Measurements from ENCODE around the gene CNKSR3. TPM values are rescaled to one million over a fixed set of nuclear protein-coding genes. Genes with fewer than 3 reads are reported as not detected.

CNKSR3 gene
- total RNA-seq, 4 donors from 2014 or later = 8.8 to 12.4 (median 11.2) TPM

DNA sequence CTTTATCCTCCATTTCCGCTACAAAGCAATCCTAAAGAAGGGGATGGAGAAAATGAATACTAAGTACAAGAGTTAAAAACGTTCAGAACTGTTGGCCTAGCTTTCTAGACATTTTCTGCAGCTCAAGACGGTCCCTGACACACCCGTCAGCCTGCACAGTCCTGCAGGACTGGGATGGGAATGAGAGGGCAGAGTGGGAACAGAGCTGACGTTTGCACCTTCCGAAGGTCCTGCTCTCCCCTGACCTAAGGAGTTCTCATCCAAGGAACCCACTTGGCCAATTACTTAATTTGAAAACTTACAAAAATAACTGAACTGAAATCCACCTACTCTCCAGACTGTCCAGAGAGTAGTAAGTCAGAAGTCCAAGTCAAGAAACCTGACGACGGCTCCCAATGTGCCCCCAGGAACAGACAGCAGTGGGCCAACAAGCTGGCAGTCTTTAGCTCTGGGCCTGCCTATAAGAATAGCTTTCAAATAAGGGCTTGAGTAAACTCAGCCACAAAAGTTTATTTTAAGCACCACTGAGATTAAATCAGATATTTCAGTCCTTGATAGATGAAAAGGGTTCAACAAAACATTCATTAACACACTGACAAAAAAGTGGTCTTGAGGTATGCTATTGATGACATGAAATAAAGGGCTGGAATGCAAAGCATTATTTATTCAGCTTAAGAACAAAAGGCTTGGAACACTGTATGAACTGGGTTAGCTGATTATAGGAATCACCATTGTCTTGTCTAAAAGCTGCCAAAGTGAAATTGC, 76.8 kb downstream of the CNKSR3 start:
- DNase-seq (ENCODE audit: low spot score in 2 of 2) = no peak
- H3K9me3 ChIP-seq = no peaks in the 10 kb centered on the region
- H3K4me1 ChIP-seq = no peaks in the 10 kb centered on the region
- TF ChIP-seq EP300 (IDR thresholded peaks at IDR 0.05) (no peak), POLR2AphosphoS5 (IDR thresholded peaks at IDR 0.05) (no peak), POLR2A (IDR thresholded peaks at IDR 0.05) (no peak)
- TF ChIP-seq, protein P1, sequence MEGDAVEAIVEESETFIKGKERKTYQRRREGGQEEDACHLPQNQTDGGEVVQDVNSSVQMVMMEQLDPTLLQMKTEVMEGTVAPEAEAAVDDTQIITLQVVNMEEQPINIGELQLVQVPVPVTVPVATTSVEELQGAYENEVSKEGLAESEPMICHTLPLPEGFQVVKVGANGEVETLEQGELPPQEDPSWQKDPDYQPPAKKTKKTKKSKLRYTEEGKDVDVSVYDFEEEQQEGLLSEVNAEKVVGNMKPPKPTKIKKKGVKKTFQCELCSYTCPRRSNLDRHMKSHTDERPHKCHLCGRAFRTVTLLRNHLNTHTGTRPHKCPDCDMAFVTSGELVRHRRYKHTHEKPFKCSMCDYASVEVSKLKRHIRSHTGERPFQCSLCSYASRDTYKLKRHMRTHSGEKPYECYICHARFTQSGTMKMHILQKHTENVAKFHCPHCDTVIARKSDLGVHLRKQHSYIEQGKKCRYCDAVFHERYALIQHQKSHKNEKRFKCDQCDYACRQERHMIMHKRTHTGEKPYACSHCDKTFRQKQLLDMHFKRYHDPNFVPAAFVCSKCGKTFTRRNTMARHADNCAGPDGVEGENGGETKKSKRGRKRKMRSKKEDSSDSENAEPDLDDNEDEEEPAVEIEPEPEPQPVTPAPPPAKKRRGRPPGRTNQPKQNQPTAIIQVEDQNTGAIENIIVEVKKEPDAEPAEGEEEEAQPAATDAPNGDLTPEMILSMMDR (IDR thresholded peaks at IDR 0.05) = no peak
- WGBS = 77% methylated on average over 8 of the region's 8 CpGs
- H3K36me3 ChIP-seq = peaks cover 13% of the 10 kb centered on the region
- no peaks in the 10 kb centered on the region for H3K27me3 ChIP-seq
- no peak overlapping the region for H3K4me3 ChIP-seq
- no peak overlapping the region for H3K27ac ChIP-seq

DNA sequence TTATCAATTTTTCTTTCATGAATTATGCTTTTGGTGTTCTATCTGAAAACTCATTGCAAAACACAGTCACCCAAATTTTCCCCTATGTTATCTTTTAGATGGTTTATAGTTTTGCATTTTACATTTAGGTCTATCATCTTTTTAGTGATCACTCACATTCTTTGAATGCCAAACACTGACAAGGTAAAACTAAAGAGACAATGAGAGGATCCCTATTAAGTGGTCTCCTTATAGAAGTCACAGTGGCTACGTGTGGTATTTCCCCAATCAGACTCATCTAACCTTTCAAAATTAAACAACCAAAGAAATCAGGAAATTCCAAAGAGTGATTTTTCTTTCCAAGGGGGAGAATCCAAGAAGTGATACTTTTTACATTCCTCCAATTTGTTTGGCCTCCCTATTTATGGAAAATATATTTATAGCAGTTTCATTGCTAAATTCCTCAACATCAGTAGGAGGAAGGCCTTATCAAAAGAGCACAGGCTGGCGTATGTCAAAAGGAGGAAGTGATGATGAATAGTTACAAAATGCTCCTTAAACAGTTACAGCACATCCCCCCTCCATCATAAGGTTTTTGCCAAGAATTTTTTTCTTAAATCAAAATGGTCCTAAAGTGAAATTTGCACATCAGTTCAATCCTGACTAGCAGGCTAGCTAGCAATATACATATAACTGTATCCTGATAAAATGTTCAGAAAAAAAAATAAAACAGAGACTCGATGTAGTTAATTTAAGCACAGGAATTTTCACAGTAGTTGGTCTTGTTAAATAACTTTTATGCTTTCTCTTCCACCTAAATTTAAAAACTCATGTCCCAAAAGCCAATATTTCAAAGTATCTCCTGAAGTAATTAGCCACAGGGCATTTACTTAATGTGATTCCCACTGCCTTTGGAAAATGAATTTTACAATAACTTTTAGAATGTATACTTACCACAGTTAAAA, 77.7 kb downstream of the CNKSR3 start:
- WGBS = 59% methylated on average over 3 of the region's 3 CpGs
- Histone ChIP-seq H3K4me3 (no peak overlapping the region), H3K27ac (no peak overlapping the region), H3K27me3 (no peaks in the 10 kb centered on the region), H3K4me1 (no peaks in the 10 kb centered on the region), H3K36me3 (peaks cover 18% of the 10 kb centered on the region), H3K9me3 (no peaks in the 10 kb centered on the region)
- TF ChIP-seq POLR2AphosphoS5 (IDR thresholded peaks at IDR 0.05) (no peak), POLR2A (IDR thresholded peaks at IDR 0.05) (no peak), EP300 (IDR thresholded peaks at IDR 0.05) (no peak)
- TF ChIP-seq, protein P1 (IDR thresholded peaks at IDR 0.05) = no peak
- no peak for DNase-seq (ENCODE audit: low spot score in 2 of 2)

DNA sequence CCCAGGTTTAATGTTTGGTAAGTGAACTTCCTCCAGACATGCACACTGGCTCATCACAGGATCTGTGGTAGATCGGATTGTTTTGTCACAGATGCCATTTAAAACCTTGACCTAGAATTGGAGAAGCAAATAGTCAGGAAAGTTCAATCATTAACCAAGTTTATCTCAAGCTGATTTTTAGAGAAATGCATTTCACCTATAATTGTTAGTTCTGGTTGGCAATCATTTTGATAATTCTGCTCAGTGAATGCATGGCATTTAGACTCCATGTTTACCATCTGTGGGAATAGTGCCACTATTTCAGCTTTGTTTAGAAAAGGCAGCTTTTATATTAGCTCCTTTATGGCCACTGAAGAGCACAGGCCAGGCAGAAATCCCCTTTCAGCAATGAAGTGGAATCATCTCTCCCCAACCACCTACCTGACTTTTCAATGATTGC, 80.0 kb downstream of the CNKSR3 start:
- H3K4me1 ChIP-seq = no peaks in the 10 kb centered on the region
- no peak for DNase-seq (ENCODE audit: low spot score in 2 of 2)
- H3K9me3 ChIP-seq = no peaks in the 10 kb centered on the region
- WGBS = 93% methylated on average over 1 of the region's 1 CpG
- no peaks in the 10 kb centered on the region for H3K27me3 ChIP-seq
- TF ChIP-seq POLR2A (IDR thresholded peaks at IDR 0.05) (no peak), EP300 (IDR thresholded peaks at IDR 0.05) (no peak), POLR2AphosphoS5 (IDR thresholded peaks at IDR 0.05) (no peak)
- TF ChIP-seq, protein P1 (IDR thresholded peaks at IDR 0.05) = no peak
- H3K36me3 ChIP-seq = peaks cover 14% of the 10 kb centered on the region
- H3K4me3 ChIP-seq = no peak overlapping the region
- H3K27ac ChIP-seq = no peak overlapping the region

DNA sequence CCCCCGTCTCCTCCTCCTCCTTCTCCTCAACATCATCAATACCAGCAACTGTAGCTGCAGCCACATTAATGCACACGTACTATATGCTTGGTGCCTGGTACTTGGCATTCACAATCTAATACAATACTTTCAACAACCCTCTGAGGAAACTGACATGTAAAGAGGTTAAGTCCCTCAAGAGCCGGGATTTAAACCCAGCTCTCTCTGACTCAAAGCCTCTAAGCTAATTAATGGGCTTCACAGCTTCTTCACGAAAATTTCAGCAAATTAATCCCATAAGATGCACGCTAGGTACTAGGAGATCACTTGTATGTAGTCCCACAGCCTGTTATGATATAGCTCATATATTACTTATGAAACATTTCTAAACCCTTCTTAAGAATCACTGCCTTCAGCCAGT, 80.8 kb downstream of the CNKSR3 start:
- Histone ChIP-seq H3K4me3 (no peak overlapping the region), H3K27me3 (no peaks in the 10 kb centered on the region), H3K27ac (no peak overlapping the region), H3K4me1 (no peaks in the 10 kb centered on the region), H3K36me3 (peaks cover 14% of the 10 kb centered on the region), H3K9me3 (no peaks in the 10 kb centered on the region)
- no peak for DNase-seq (ENCODE audit: low spot score in 2 of 2)
- 88% methylated on average over 5 of the region's 5 CpGs for WGBS
- TF ChIP-seq EP300 (IDR thresholded peaks at IDR 0.05) = no peak
- TF ChIP-seq POLR2AphosphoS5 (IDR thresholded peaks at IDR 0.05) = no peak
- TF ChIP-seq, protein P1 (IDR thresholded peaks at IDR 0.05) = no peak
- no peak for TF ChIP-seq POLR2A (IDR thresholded peaks at IDR 0.05)

DNA sequence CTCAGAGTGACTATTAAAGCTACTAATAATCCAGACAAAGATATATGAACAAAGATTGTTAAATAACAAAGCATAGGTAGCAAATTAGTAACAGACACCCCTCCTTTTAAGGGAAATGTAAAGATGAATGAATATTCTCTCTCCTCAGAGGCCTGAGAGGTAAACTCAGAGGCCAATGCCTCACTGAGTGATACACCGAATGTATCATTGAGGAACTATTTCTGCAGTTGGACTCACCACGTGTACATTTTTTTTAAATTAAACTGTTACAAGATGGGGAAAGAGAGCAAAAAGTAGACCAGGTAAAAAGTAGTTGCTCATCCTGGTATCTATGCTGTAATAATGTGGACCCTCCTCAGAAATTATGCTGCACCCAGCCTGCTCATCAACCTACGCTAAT, 81.6 kb downstream of the CNKSR3 start:
- WGBS = 91% methylated on average over 3 of the region's 3 CpGs
- Histone ChIP-seq H3K27me3 (no peaks in the 10 kb centered on the region), H3K4me1 (no peaks in the 10 kb centered on the region), H3K4me3 (no peak overlapping the region), H3K36me3 (peaks cover 14% of the 10 kb centered on the region), H3K27ac (no peak overlapping the region), H3K9me3 (no peaks in the 10 kb centered on the region)
- no peak for DNase-seq (ENCODE audit: low spot score in 2 of 2)
- TF ChIP-seq EP300 (IDR thresholded peaks at IDR 0.05) (no peak), POLR2AphosphoS5 (IDR thresholded peaks at IDR 0.05) (no peak), POLR2A (IDR thresholded peaks at IDR 0.05) (no peak)
- TF ChIP-seq, protein P1 (IDR thresholded peaks at IDR 0.05) = no peak

Measured in suprapubic skin (tissue), 4 donors.